K562 (cell line): ENCODE measurements around the gene DPEP3. TPM values are rescaled to one million over a fixed set of nuclear protein-coding genes. Genes with fewer than 3 reads are reported as not detected.

Experiments used
- ATAC-seq: fragments of 200-7000 bp; cut with Tn5 transposase; 3 replicates; pipeline ENCODE4 v1.9.1; 2020; ENCODE audit warnings: moderate library complexity
- BruUV-seq: library from RNA; stranded (reverse); fragments of 400-500 nt; replicated peaks from 2 replicates; lab custom pipeline; 2021; lab: Mats Ljungman, UMichigan
- CTCF ChIA-PET: fragments of 300-600 bp; formaldehyde crosslinking; extraction: SDS; loops from one replicate; lab custom pipeline; 2021; ENCODE audit warnings: low intra/inter-chr PET ratio; lab: Yijun Ruan, JAX
- POLR2A ChIA-PET: fragments of 300-600, 350-650 bp; sonication (Branson Sonifier 250); formaldehyde crosslinking; extraction: SDS; loops from one replicate; lab custom pipeline; 2021; ENCODE audit warnings: antibody characterized with exemption, inconsistent platforms; lab: Yijun Ruan, JAX
- DNase-seq, 4 experiments: peaks; one replicate each; pipeline versions ENCODE4 v3.0.0 to v3.0.0-alpha.2; 2011 to 2018; ENCODE audit warnings: low spot score in 3 of 4, mixed read lengths in 3 of 4; ENCODE audit errors: extremely low read depth in 1 of 4
- FAIRE-seq: peaks from 2 replicates; lab custom pipeline; 2011; peaks lifted over from hg19 to GRCh38; lab: Jason Lieb, UNC
- H2AFZ ChIP-seq: 2 replicates; pipeline ENCODE4 v1.6.0; 2011; ENCODE audit warnings: low read depth, low read length, control low read depth, inconsistent platforms
- H3K27ac ChIP-seq: fragments of 200-600 bp; 3 replicates; pipeline ENCODE4 v1.8.0; 2011; ENCODE audit warnings: low read depth, mild to moderate bottlenecking, control low read depth, inconsistent platforms, low read length, moderate library complexity, mixed read lengths; ENCODE audit errors: extremely low read depth
- H3K27me3 ChIP-seq, 2 experiments: fragments of 300-600 bp in 1 of 2; 2 replicates in 1 of 2; 3 replicates in 1 of 2; pipeline versions ENCODE4 v1.6.0 to v1.8.0; 2011; ENCODE audit warnings: inconsistent platforms in 2 of 2, low read length in 2 of 2, mild to moderate bottlenecking in 1 of 2, mixed read lengths in 1 of 2, moderate library complexity in 1 of 2; ENCODE audit not compliant: control insufficient read depth in 2 of 2, insufficient read depth in 2 of 2
- H3K36me3 ChIP-seq: fragments of 300-600 bp; 3 replicates; pipeline ENCODE4 v1.8.0; 2011; ENCODE audit warnings: mild to moderate bottlenecking, low read length, inconsistent platforms; ENCODE audit not compliant: control insufficient read depth, insufficient read depth
- H3K4me1 ChIP-seq, 2 experiments: fragments of 200-600 bp in 1 of 2; replicated peaks in 1 of 2; 2 replicates in 1 of 2; 3 replicates in 1 of 2; pipeline versions ENCODE4 v1.5.1 to v1.8.0; 2011; ENCODE audit warnings: inconsistent platforms in 2 of 2, low read length in 2 of 2, mild to moderate bottlenecking in 1 of 2, mixed read lengths in 1 of 2, moderate library complexity in 1 of 2; ENCODE audit not compliant: control insufficient read depth in 2 of 2, insufficient read depth in 2 of 2
- H3K4me2 ChIP-seq: 2 replicates; pipeline ENCODE4 v1.6.1; 2011; ENCODE audit warnings: low read length, control low read depth, inconsistent platforms, mixed read lengths; ENCODE audit not compliant: insufficient read depth
- H3K4me3 ChIP-seq: fragments of 200-600 bp; sonication (generic), shearing (Covaris generic); 2 replicates; pipeline ENCODE4 v1.5.1; 2016; ENCODE audit warnings: control low read depth, inconsistent platforms
- H3K79me2 ChIP-seq: fragments of 200-600 bp; 3 replicates; pipeline ENCODE4 v1.8.0; 2011; ENCODE audit warnings: low read length, inconsistent platforms; ENCODE audit not compliant: control insufficient read depth, insufficient read depth
- H3K9ac ChIP-seq, 2 experiments: 2 replicates each; pipeline versions ENCODE4 v1.6.0 to v1.6.1; 2011; ENCODE audit warnings: low read depth in 2 of 2, low read length in 2 of 2, control low read depth in 1 of 2, inconsistent platforms in 1 of 2, mild to moderate bottlenecking in 1 of 2, mixed read lengths in 1 of 2; ENCODE audit not compliant: insufficient read depth in 1 of 2
- H3K9me1 ChIP-seq: one replicate; pipeline ENCODE4 v1.6.0; 2011; ENCODE audit warnings: inconsistent platforms, mild to moderate bottlenecking, low read length, moderate library complexity; ENCODE audit not compliant: control insufficient read depth, insufficient read depth
- H3K9me3 ChIP-seq: replicated peaks from 2 replicates; pipeline ENCODE4 v1.5.1; 2011; ENCODE audit warnings: low read depth, low read length, inconsistent platforms; ENCODE audit not compliant: control insufficient read depth, insufficient read depth
- H4K20me1 ChIP-seq: replicated peaks from 2 replicates; pipeline ENCODE4 v1.6.1; 2011; ENCODE audit warnings: low read length, inconsistent platforms, mixed read lengths; ENCODE audit not compliant: control insufficient read depth, insufficient read depth
- CREBBP ChIP-seq: IDR thresholded peaks from one replicate; pipeline ENCODE4 v1.6.1; 2012; ENCODE audit warnings: low read depth, mild to moderate bottlenecking, control low read depth, inconsistent platforms, low read length
- ETV5 ChIP-seq: sonication (generic); formaldehyde crosslinking; IDR thresholded peaks from 2 replicates; pipeline ENCODE4 v1.4.0; 2020; ENCODE audit warnings: low read depth, mild to moderate bottlenecking, missing genetic modification reagents
- GATA2 ChIP-seq: sonication (generic); formaldehyde crosslinking; IDR thresholded peaks from 2 replicates; pipeline ENCODE4 v1.4.0; 2020; ENCODE audit warnings: mild to moderate bottlenecking, missing genetic modification reagents
- NR2F6 ChIP-seq: fragments of 450-650 bp; formaldehyde crosslinking; IDR thresholded peaks from 2 replicates; pipeline ENCODE4 v1.4.0; 2020; ENCODE audit warnings: mild to moderate bottlenecking
- SMAD3 ChIP-seq: fragments of 450-650 bp; formaldehyde crosslinking; conservative IDR thresholded peaks from 2 replicates; pipeline ENCODE4 v1.4.0; 2020; ENCODE audit warnings: mild to moderate bottlenecking
- SRSF7 ChIP-seq: fragments of 200-400 bp; formaldehyde crosslinking; optimal IDR thresholded peaks from 2 replicates; pipeline ENCODE3; 2017; ENCODE audit warnings: mild to moderate bottlenecking, low read depth, low read length
- ZFX ChIP-seq: sonication (generic); formaldehyde crosslinking; IDR thresholded peaks from 2 replicates; pipeline ENCODE4 v1.8.0; 2022; ENCODE audit warnings: mild to moderate bottlenecking, missing genetic modification reagents, moderate library complexity
- ZNF644 ChIP-seq: fragments of 200-800 bp; sonication (Bioruptor generic); IDR thresholded peaks from 2 replicates; pipeline ENCODE4 v1.6.1; 2016; ENCODE audit warnings: low read depth, missing genetic modification characterization, missing compliant biosample characterization
- ZNF668 ChIP-seq: fragments of 250-450 bp; sonication (Bioruptor Pico); IDR thresholded peaks from 2 replicates; pipeline ENCODE4 v1.8.0; 2022; ENCODE audit warnings: mild to moderate bottlenecking, inconsistent platforms
- ZNF75A ChIP-seq: fragments of 450-650 bp; formaldehyde crosslinking; IDR thresholded peaks from 2 replicates; pipeline ENCODE4 v1.4.0; 2020; ENCODE audit warnings: mild to moderate bottlenecking
- ZNF785 ChIP-seq: fragments of 250-450 bp; sonication (Bioruptor Pico); IDR thresholded peaks from 2 replicates; pipeline ENCODE4 v1.4.0; 2020; ENCODE audit warnings: mild to moderate bottlenecking
- WGBS: fragments of 100-300 bp; shearing (Covaris generic); methylation state at CpG from one replicate; pipeline ENCODE4 v1.1.6; 2016; ENCODE audit warnings: low coverage, mixed read lengths; ENCODE audit not compliant: insufficient coverage; ENCODE audit errors: missing lambda C conversion rate; 5-methylcytosine and 5-hydroxymethylcytosine counted together
- in situ Hi-C: fragments of 300-500 bp; cut with MboI; formaldehyde crosslinking; loops from 4 replicates; pipeline ENCODE4 v1.15.0; 2018; ENCODE audit warnings: inconsistent platforms, mixed read lengths
- intact Hi-C: fragments of 100-400 bp; cut with micrococcal nuclease; formaldehyde crosslinking; loops from 2 replicates; pipeline ENCODE4 v1.14.2; 2022
- polyA plus RNA-seq, 8 experiments: library from polyadenylated mRNA; depleted of rRNA in 4 of 8; stranded (reverse) in 5 of 8; unstranded in 3 of 8; fragments of >200 nt; fragmentation: Nextera tagmentation in 2 of 8; fragmentation: Illumina TruSeq in 1 of 8; extraction: Ambion mirVana in 2 of 8; extraction: Trizol in 1 of 8; gene quantifications; 2 replicates each; pipeline versions ENCODE4 v1.2.1 to v1.2.3, GENCODE V29; 2011 to 2014; ENCODE audit warnings: inconsistent platforms in 1 of 8, missing spikeins in 1 of 8
- total RNA-seq, 7 experiments: library from RNA; depleted of rRNA in 6 of 7; stranded (reverse); fragments of >200 nt in 6 of 7; fragmentation: Illumina TruSeq in 2 of 7; extraction: Trizol in 2 of 7; gene quantifications; 2 replicates each; pipeline versions ENCODE4 v1.2.1 to v1.2.3, GENCODE V29; 2011 to 2021; ENCODE audit warnings: low replicate concordance in 1 of 7
- TF ChIP-seq, protein P1 (sequence below), 2 experiments: IDR thresholded peaks; 2 replicates each; pipeline ENCODE4 v1.6.1; 2012; ENCODE audit warnings: improper control_type of control experiment in 2 of 2, low read depth in 2 of 2, low read length in 2 of 2, borderline replicate concordance in 1 of 2
- TF ChIP-seq, protein P2 (sequence below): sonication (generic); formaldehyde crosslinking; IDR thresholded peaks from 2 replicates; pipeline ENCODE4 v1.9.0; 2022; ENCODE audit warnings: mild to moderate bottlenecking, missing genetic modification reagents
- TF ChIP-seq, protein P3 (sequence below): fragments of 450-650 bp; formaldehyde crosslinking; IDR thresholded peaks from 2 replicates; pipeline ENCODE4 v1.4.0; 2020; ENCODE audit warnings: mild to moderate bottlenecking, moderate library complexity

The DPEP3 gene
- total and polyA plus RNA-seq, 9 of the 15 experiments (the other 6 are each of a cell fraction or from before 2014, with no cell fraction given) = not detected

DNA sequence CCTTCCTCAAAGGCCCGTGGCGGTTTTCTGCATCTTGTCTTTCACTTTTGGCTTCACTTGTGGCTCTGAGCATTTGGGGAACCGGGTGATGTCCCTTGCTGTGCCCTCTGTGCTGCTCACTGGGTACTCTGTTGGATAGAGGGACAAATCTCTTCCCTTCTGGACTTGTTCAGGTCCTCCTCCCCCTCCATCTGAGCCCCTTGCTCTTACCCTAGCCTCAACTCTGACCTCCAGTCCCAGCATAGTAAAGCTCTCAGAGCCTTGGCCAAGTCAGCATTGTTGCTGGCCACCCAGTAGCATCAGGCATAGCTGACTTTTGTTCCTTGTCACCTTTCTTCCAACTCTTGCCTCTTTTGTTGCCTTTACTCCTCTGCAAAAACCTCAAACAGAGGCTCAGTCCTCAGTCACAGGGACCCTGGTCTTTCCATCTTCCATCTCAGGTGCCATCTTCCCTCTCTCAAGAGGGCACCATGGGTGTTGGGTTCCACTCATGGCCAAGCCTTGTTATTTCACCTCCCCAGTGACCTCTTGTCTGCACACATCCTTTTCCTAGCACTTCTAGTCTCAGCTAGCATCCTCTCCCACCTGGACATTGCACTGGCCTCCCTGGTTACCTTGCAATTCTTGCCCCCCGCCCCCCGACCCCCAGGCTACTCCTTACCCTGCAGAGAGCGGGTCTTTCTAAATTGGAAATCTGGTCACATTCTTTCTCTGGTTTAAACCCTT is 43.3 kb downstream of the DPEP3 start (continued):
- TF ChIP-seq NR2F6 (CRISPR knock-in tag) (no peak), ZNF75A (no peak)
- TF ChIP-seq, protein P1, sequence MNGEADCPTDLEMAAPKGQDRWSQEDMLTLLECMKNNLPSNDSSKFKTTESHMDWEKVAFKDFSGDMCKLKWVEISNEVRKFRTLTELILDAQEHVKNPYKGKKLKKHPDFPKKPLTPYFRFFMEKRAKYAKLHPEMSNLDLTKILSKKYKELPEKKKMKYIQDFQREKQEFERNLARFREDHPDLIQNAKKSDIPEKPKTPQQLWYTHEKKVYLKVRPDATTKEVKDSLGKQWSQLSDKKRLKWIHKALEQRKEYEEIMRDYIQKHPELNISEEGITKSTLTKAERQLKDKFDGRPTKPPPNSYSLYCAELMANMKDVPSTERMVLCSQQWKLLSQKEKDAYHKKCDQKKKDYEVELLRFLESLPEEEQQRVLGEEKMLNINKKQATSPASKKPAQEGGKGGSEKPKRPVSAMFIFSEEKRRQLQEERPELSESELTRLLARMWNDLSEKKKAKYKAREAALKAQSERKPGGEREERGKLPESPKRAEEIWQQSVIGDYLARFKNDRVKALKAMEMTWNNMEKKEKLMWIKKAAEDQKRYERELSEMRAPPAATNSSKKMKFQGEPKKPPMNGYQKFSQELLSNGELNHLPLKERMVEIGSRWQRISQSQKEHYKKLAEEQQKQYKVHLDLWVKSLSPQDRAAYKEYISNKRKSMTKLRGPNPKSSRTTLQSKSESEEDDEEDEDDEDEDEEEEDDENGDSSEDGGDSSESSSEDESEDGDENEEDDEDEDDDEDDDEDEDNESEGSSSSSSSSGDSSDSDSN (IDR thresholded peaks at IDR 0.05; ENCODE audit: borderline replicate concordance in 1 of 2, low read depth in 2 of 2, low read length in 2 of 2) = 0 out of 4 replicates have a peak, but pooled peaks of 1 of the 2 experiments have one; percentile 9

DNA sequence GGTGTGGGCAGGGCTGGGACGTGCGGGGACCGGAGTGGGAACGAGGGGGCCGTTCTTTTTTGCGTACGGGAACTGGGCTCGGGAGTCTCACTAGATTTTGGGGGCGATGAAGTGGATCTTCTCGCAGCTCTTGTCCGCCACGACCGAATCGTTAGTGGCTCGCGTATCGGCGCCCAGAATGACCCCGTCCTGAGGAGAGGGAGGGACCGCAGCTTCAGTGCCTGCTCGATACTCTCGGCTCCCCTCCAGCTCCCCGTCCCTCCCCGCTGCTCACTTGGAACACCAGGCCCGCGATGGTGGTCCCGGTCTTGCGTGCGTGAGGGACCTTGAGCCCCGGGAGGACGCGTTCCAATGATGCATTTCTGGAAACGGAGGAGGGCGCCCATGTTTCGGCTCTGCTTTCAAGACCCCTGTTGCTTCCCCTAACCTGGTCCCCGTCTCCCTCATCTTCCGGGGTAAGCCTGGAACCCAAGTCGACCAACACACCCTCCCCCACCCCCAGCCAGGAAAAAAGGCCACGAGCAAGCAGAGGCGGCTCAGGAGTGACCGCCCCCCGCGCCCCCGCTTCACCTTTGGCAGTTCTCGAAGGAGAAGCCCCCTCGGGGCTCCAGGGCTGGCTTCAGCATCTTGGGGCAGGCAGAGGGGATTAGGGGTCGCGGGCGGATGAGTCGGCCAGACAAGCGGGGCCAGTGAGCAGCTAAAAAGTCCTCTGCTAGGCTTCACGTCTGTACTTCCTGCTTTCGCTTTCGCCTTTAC is 44.0 kb downstream of the DPEP3 start, which contains the start of gene PSMB10:
Gene PSMB10, minus strand, starts transcription at position 727 of the 756 bp plus-strand sequence. Its CDS starts 101 bp downstream, at position 626.
- peak within 1 kb of the TSS; percentile 85 for H3K4me3 ChIP-seq
- peak within 1 kb of the TSS; percentile 90 to 98 for H3K9ac ChIP-seq
- peak within 1 kb of the TSS; percentile 95 for H2AFZ ChIP-seq
- in situ Hi-C loops (no loop called here), intact Hi-C loops (loop anchor here (5.0 to 10.0 kb wide), 2 partner anchors 106 to 412 kb away; partner anchors contain the start of gene RIPOR1)
- WGBS = 0% methylated on average over 39 of the region's 54 CpGs
- H4K20me1 ChIP-seq = no peaks in the 10 kb centered on the region; the same call in 1 of the 2 replicates
- DNase-seq = peak; percentile 62 to 71 (median 68)
- peak; percentile 15 for ATAC-seq
- TSS peak; percentile 90 for BruUV-seq
- FAIRE-seq = peak; percentile 23
- H3K9me1 ChIP-seq = no peaks in the 10 kb centered on the region
- ChIA-PET POLR2A (interaction anchor here (0.6 to 1.7 kb wide), 27 partner anchors 7 to 363 kb away, joined by 3 to 8 read pairs (median 4); partner anchors contain the start of gene LCAT), CTCF (no interaction called here)
- no peaks in the 10 kb centered on the region for H3K27me3 ChIP-seq
- H3K9me3 ChIP-seq = no peaks in the 10 kb centered on the region
- peaks cover 25% of the 10 kb centered on the region; the same call in 2 of the 3 replicates for H3K36me3 ChIP-seq
- peaks cover 42% of the 10 kb centered on the region for H3K79me2 ChIP-seq
- peaks cover 20 to 64% of the 10 kb centered on the region in 2 experiments for H3K4me1 ChIP-seq
- peak within 1 kb of the TSS; percentile 99 for H3K4me2 ChIP-seq
- peak within 1 kb of the TSS; percentile 89 for H3K27ac ChIP-seq
- TF ChIP-seq ZFX (CRISPR knock-in tag) = peak; percentile 18; the same call in 1 of the 2 replicates
- TF ChIP-seq ZNF644 = 0 out of 2 replicates have a peak, but pooled peaks have one; percentile 32
- no peak for TF ChIP-seq ZNF75A
- no peak for TF ChIP-seq GATA2 (CRISPR knock-in tag)
- no peak for TF ChIP-seq SMAD3 (CRISPR knock-in tag)
- TF ChIP-seq, protein P2, sequence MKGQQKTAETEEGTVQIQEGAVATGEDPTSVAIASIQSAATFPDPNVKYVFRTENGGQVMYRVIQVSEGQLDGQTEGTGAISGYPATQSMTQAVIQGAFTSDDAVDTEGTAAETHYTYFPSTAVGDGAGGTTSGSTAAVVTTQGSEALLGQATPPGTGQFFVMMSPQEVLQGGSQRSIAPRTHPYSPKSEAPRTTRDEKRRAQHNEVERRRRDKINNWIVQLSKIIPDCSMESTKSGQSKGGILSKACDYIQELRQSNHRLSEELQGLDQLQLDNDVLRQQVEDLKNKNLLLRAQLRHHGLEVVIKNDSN (CRISPR knock-in tag) = no peak
- TF ChIP-seq SRSF7 = no peak
- TF ChIP-seq, protein P3, sequence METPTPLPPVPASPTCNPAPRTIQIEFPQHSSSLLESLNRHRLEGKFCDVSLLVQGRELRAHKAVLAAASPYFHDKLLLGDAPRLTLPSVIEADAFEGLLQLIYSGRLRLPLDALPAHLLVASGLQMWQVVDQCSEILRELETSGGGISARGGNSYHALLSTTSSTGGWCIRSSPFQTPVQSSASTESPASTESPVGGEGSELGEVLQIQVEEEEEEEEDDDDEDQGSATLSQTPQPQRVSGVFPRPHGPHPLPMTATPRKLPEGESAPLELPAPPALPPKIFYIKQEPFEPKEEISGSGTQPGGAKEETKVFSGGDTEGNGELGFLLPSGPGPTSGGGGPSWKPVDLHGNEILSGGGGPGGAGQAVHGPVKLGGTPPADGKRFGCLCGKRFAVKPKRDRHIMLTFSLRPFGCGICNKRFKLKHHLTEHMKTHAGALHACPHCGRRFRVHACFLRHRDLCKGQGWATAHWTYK (CRISPR knock-in tag) = peak; percentile 52; the same call in 1 of the 2 replicates
- no peak for TF ChIP-seq ZNF785 (CRISPR knock-in tag)
- TF ChIP-seq CREBBP = no peak
- no peak for TF ChIP-seq ZNF668 (CRISPR knock-in tag)
- TF ChIP-seq ETV5 (CRISPR knock-in tag) = no peak
